Measurements from ENCODE around the gene GRIA1.
"Not testable (repeated sequence)": the region's sequence is repeated elsewhere in the genome, so short reads cannot be mapped to it uniquely, and the experiment has no call there.

Gene GRIA1

DNA sequence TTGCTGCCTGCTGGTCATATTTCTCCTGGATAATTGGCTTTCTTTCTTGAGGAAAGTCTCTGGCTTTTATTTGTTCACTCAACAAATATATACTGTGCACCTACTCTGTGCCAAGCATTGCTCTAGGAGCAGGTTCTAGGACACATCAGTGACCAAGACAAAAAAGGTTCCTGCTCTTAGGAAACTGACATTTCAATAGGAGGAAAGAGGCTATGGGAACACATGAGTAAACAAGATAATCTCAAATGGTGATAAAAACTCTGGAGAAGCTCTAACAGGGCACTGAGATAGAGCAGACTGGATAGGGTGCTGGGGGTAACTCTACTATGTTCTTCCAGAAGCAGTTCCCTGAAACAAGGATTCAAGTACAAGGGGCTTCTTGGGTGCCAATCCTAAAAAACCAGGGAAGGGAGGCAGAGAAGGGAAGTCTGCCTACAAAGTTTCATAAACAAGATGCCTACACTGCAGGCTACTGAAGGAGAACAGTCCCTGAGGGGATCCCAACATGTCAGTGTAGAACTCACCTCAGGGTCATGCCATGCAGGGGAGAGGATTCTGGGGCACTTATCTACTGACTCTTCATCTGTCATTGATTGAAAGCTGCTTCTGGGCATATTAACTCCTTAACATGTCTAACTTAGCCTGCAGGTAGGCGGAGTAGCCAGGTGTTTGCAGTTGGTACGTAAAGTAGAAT, 181.3 kb downstream of the GRIA1 start:
- no peak for DNase-seq

DNA sequence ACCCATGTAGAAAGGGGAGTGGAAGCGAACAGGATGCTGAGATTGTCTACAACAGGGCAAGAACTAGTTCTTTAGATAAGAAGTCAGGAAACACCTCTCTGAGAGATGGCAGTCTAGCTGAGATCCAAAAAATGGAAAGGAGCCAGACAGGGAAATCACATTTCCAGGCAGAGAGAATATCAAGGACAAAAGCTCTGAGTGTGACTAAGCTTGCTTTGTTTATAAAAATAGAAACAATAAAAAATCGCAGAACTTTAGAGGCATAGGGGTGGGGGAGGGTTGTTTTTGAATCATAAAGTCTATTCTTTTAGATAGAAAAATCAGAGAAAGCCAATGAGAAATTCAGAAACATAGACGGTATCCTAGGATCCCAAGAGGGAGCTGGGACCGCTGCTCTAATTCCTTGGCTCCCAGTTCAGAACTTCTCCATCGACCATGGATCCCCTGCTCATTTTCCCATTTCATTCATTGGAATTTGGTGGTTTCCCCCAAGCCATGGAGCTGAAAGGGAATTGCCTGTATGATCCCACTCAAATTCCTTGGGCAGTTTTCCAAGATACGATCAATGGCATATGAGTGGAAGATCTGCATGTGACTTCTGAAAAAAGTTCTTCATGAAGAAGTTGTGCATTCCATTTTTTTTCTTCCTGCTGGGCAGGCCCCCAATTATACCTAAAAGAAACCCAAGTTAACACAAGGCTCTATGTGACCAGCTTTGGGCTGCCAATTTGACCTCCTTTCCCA, 182.0 kb downstream of the GRIA1 start:
- DNase-seq = no peak

DNA sequence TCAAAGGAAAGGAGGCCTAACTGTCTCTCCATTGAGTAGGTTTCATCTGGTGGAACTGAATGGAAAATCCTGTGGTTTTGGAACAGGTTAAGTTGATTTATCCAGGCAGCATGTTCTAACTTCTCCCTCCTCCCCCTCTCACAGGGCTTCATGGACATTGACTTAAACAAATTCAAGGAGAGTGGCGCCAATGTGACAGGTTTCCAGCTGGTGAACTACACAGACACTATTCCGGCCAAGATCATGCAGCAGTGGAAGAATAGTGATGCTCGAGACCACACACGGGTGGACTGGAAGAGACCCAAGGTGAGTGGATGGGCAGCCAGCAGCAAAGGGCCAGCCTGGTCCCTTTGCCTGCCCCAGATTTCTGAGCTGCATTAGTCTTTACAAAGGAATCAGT, 183.9 kb downstream of the GRIA1 start:
- no peak for DNase-seq

DNA sequence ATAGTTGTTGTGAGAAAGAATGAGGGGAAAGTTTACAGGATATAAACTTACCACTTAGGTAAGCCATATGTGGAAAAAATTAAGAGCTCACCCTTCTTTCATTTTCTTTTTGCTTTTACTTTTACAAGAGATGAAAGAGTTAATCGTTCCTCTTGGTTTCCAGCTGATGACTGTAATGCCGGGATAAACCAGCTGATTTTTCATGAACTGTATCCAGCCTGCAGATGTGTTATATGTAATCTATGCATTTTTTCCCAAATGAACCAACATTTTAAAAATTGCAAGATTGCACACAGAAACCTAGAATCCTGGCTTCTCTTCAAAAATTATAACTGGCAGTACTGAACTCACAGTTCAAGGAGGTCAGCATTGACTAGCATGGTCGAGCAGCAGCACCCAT, 185.9 kb downstream of the GRIA1 start:
- no peak for DNase-seq

DNA sequence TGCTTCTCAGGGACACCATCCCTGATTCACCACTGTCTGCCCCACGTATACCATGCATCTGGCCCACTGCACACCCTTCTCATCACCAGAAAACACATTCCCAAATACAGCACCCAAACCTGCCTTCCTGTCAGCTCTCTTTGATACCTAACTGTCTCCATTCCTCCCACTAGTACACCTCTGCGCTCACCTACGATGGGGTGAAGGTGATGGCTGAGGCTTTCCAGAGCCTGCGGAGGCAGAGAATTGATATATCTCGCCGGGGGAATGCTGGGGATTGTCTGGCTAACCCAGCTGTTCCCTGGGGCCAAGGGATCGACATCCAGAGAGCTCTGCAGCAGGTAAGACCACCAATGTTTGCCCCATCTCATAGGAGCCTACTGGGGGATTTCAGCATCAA, 186.4 kb downstream of the GRIA1 start:
- no peak for DNase-seq

DNA sequence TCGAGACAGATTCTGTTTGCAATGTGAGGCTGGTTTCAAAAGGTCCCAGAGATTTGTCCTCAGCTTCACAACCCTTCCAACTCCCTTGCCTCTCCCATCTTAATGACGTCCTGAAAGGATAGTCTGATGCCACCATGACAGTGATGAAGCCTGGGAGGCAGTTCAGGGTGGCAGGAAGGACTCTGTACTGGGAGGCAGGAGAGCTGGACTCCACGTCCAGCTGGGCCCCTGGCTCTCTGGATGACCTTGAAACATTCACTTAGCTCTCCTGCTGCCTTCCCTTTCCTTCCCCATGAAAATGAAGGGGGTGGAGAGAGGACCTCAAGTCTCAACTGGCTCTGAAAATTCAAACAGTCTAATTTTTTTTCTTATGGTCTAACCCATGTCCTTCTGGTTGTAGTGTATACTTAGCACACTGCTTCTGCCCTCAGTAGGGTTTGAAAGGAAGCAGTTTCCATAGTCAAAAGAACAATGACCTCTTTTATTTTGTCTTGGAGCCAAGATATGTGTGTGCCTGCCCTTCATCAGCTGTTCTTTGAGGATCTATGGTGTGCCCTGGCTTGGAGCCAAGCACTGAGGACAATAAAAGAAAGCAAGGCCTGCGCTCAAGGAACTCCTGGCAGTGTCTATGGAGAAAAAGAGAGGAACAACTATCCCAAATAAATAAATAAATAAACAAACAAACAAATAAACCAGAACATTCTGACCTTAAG, 188.3 kb downstream of the GRIA1 start:
- DNase-seq = no peak

DNA sequence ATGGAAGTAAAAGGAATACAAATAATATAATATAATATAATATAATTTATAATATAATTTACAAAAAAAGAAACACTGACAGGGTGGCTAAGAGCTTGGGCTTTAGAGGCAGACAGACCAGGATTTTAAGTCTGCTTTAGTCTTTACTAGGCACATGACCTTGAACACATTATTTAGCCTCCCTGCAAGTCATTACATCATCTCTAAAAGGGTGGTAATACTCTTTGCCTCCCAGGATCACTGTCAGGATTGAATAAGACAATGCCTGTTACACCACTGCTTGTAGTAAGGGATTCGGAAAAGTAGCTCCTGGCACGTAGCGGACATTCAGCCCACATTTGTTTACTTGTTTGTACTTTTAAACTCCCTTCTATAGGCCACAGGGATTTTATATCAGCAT, 199.8 kb downstream of the GRIA1 start:
- DNase-seq = no peak

DNA sequence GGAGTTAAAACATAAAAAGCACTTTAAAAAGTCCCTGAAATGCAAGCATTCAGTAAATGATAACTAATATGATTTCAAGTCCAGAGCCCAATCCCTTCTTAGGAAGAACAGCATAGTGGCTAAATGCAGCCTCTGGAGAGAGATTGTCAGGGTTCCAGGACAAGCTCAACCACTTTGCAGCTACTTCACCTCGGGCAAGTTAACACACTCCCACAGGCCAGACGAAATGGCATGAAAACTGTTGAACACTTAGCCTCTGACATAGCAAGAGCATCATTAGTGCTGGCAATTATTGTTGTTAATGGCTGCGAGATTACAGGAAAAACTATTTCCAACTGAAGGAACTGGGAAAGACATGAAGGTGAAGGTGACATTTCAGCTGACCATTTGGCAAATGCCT, 205.8 kb downstream of the GRIA1 start:
- DNase-seq = no peak

DNA sequence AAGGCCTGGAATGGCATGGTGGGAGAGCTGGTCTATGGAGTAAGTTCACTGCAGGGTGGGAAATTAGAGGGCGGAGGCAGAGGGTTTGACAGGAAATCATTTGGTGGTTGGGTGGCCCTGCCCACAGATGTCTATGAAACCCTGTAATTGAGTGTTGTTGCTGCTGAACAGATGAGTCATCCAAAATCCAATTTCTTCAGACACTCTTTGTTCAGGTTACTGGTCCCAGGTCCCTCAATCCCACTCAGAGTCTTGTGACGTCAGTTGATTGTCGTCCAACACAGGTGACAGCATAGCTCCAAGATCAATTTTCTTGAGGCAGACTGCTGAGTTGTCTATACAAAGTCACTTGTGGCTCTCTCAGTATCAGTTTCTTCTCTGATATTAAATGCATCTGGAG, 208.6 kb downstream of the GRIA1 start:
- no peak for DNase-seq

DNA sequence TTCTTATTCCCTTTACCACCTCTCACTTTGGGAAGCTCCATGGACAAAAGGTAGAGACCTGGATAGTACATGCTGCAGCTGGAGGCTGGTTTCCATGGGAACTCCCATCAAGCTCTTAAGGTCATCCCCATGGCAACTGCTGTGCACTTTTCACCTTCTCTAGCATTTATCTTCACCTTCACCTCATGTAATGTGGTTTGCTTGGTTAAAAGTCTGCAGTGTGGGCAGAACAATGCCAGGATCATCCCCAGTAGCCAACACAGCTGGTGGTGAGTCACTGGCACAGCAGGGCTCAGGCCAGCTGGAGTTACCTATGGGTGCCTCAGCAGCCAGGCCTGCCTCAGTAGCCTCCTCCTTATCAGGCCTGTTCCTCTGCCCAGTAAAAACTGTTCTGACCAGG, 210.5 kb downstream of the GRIA1 start:
- no peak for DNase-seq

DNA sequence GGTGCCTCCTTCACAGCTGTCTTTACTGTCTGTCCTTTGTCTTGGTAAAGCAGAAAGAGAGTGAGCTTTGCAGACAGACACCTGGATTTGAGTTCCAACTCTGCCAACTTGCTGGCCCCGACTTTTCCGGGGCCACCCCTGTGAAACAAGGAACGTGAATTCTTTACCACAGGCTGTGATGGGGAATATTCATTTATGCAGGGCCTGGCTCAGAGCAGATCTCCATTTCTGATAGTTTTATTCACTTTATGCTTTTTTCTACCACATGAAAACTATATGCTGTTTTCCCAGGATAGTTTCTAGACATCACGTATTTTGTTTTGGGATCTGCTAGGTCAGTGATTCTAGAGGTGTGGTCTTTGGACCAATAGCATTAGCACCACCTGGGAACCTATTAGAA, 211.8 kb downstream of the GRIA1 start:
- no peak for DNase-seq

DNA sequence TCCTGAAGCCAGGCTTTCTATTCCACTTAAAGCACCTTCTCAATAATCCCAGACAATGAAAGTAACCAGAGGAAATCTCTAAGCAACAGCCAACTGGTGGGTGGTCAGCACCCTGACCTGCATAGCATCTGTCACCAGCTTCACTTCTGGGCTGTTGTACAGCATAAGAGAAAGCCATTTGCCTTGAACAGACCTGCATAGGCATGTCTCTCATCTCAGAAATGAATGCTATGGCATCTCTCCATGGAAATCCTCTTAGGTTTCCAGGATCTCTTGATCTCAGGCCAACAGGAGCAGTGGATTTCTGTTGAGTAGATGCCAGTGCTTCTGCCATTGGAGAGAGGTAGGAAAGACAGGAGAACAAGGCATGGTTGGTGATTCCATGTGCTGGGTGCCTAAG, 213.6 kb downstream of the GRIA1 start:
- DNase-seq = no peak

DNA sequence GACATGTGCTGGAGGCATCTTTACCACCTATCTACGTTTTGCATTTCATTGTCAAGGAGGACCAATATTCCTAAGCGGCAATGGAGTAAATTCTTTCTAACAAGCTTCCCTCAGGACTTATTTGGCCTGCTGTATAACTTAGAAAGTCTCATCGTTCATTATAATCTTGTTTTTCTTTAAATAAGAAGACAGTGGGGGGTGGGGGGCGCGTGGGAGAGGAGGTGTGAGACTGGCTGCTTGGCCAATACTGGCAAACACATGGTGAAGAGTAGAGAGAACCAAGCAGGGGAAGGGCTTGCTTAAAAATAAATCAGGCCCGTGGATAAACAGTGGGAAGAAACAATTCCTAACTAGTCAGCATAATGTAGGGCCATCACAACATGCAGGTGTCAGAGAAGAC, 217.2 kb downstream of the GRIA1 start:
- no peak for DNase-seq

DNA sequence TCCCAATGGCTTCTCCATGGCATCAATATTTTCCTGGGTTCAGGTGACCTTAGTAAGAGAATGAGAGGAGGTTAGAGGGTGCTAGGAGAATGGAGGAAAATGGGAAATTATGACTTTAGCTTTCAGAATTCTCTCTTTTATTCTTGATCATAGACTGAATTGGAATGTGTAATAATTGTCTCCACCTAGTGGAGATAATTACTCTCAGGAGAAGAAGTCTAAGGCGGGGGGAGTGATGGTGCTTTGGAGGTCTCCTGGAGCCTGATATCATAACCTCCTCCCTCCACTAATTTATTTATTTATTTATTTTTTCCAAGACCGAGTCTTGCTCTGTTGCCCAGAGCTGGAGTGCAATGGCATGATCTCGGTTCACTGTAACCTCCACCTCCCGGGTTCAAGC, 221.3 kb downstream of the GRIA1 start:
- no peak for DNase-seq

DNA sequence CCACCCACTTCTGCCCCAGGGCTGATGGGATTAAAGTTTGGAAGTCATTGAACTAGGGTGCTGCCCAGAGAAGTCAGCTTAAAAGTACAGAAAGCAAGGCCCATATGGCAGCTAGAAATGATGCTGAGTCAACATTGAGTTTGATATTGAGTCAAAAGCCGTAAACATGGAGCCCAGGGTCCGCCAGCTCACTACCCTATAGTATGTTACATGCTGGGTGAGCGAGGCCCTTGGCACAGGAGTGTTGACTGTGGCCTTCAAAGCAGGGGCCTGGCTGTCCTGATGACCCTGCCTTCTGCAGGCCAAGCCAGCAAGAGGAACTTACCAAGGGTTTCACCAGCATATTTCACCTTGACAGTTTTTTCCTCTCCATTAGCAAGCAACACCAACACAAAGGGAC, 222.5 kb downstream of the GRIA1 start:
- DNase-seq = no peak

DNA sequence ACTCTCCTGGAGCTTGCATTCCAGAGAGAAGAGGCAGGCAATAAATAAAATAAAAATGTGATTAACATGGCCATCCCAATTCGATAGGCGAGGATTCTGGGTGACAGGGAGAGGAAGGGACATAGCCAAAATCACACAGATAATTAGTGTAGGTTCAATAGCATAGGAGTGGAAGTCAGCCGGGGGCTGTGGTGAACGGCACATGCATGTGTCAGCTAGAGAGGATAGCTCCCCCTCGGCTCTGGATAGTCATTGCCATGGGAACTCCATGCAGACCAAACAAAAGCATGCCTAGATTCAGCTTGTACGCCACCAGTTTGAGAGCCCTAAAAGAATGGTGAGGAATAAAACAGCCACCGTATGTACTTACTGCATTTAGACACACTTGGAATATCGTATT, 223.5 kb downstream of the GRIA1 start:
- no peak for DNase-seq

DNA sequence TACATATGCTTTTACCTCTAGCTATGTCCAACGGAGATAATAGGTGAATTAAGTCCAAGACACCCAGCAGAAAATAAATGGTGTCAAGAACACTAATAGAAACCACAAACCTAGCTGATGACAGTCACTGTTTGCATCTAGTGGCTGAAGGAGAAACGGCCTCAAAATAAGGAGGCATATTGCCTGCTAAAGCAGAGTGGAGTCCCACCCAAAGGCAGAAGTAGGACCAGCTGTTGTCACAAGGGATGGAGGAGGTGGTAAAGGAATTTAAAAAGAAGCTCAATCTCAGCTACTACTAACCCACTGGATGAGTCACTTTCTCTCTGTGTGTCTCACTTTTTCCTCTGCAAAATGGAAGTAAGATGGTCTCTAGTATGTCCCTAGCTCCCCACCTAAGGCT, 224.3 kb downstream of the GRIA1 start:
- no peak for DNase-seq

DNA sequence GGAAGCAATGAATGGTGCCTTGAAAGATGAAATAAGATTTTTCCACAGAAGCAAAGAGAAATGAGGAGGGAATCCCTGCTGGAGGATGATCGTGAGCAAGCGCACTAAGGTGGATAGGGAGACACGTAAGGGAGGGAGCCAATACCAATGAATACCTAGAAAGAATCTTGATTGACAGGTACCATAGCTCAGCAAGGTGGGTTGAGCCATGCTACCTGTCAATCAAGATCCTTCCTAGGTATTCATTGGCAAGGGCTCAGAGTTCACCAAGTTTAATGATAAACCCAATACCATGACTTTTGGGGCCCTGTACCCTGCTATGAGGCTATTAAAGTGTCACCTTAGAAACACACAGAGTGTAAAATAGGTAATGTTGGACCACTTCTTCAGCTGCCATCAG, 226.8 kb downstream of the GRIA1 start:
- no peak for DNase-seq

DNA sequence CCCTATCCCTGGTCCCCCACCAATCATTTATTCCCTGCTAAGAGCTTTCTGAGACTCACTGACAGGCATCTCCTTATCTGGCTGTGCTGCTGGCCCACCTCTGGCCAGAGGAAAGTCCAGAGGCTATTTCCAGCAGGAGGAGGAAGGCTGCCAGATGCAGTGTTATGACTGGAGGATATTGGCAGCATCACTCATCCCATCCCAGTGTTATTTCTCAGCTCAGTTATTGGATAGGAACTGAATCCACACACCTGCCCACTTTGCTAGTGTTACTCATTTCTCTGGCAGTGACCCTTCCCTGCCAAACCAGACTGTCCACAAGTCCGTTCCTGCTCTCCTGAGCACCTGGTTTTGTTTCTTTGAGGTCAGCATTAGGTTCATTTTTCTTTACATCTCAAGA, 228.2 kb downstream of the GRIA1 start:
- DNase-seq = no peak

DNA sequence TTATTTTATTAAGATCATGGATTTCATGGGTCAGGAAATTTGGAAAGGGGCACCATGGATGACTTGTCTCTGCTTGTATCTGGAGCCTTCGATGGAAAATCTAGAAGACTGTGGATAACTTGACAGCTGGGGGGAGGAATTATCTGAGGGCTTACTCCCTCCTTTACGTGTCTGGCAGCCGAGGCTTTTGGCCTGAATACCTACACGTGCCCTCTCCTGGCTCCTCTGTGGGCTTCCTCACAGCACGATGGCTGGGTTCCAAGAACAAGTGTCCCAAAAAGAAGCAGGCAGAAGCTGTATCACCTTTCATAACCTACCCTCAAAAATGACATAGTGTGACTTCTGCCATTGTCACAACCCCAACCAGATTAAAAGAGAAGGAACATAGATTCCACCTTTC, 228.9 kb downstream of the GRIA1 start:
- DNase-seq = no peak

DNA sequence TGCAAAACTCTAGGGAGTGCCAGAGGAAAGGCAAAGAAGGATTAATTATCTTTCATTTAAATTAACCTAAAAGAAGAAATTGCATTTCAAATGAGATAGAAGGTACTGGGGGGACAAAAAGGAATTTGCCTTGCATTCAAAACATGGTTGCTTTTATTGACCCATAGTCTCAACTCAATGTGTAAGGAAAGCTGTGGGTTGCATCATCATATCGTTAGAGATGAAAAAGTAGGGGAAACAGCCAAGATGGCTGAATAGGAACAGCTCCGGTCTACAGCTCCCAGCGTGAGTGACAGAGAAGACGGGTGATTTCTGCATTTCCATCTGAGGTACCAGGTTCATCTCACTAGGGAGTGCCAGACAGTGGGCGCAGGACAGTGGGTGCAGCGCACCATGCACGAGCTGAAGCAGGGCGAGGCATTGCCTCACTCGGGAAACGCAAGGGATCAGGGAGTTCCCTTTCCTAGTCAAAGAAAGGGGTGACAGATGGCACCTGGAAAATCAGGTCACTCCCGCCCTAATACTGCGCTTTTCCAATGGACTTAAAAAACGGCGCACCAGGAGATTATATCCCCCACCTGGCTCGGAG, 232.6 kb downstream of the GRIA1 start:
- not testable (repeated sequence) for DNase-seq

DNA sequence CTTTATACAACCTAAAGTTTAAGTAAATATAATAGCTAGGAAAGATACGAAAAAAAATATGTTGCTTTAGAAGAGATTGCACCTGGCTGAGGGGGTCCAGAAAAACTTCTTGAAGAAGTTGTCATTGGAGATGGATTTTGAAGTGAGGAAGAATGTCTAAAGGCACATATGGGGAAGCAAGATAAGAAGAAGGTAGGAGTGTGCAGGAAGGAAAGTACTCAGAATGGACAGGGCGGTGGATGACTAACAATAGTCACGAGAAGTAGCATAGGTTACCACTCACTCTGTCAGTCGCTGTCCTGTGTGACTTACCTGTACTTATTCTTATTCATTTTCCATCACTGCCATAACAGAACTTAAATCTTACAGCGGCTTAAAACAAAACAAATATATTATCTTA, 251.6 kb downstream of the GRIA1 start:
- no peak for DNase-seq

DNA sequence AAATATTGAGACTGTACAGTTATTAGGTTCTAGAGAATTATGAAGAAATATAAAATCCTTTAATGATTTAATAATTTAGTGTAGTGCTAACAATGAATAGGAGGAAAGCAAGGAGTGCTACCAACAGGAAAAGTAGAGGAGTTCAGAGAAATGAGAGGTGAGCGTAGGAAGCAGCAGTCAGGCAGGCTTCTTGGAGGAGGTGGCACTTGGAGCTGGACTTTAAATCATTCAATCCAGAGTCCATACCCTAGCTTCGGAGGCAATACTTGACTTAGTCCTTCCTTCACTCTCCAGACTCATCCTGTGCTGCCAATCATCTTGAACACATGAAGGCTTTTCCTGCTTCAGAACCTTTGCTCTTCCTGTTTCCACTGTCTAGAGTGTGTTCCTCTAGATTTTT, 254.3 kb downstream of the GRIA1 start:
- no peak for DNase-seq

Measured in activated CD4-positive, CD25-positive, alpha-beta regulatory T cell (primary cell).